Gastroesophageal sphincter (tissue), 4 donors: ENCODE measurements around the gene XAB2. TPM values are rescaled to one million over a fixed set of nuclear protein-coding genes. Genes with fewer than 3 reads are reported as not detected.

Experiments
- ATAC-seq: fragments of 150-250 bp; one replicate; pipeline ENCODE4 v1.9.1; 2016; ENCODE audit warnings: mild to moderate bottlenecking, moderate library complexity
- H3K27ac ChIP-seq, 4 donors: fragments of 200-600 bp; sonication (generic) in 3 of 4; 1 replicate in 3 of 4; 2 replicates in 1 of 4; pipeline ENCODE4 v1.5.1; 2016 to 2019
- H3K27me3 ChIP-seq: fragments of 200-600 bp; sonication (generic); one replicate; pipeline ENCODE4 v1.5.1; 2019
- H3K36me3 ChIP-seq, 2 donors: fragments of 200-600 bp; sonication (generic); one replicate each; pipeline ENCODE4 v1.5.1; 2019; ENCODE audit warnings: control low read depth in 1 of 2
- H3K4me1 ChIP-seq, 3 donors: fragments of 200-600 bp; sonication (generic); 1 replicate in 2 of 3; 2 replicates in 1 of 3; pipeline ENCODE4 v1.5.1; 2016 to 2019; ENCODE audit warnings: control low read depth in 2 of 3
- H3K4me3 ChIP-seq, 2 donors: fragments of 200-600 bp; sonication (generic); one replicate each; pipeline ENCODE4 v1.5.1; 2019; ENCODE audit warnings: mild to moderate bottlenecking in 1 of 2, moderate library complexity in 1 of 2
- H3K9me3 ChIP-seq, 3 donors: fragments of 200-600 bp; sonication (generic); one replicate each; pipeline ENCODE4 v1.5.1; 2017 to 2019; ENCODE audit warnings: control low read depth in 2 of 3
- CTCF ChIP-seq, 4 experiments: fragments of 200-600 bp in 2 of 4; fragments of 450-650 bp in 2 of 4; sonication (generic) in 1 of 4; IDR thresholded peaks; one replicate each; pipeline ENCODE4 v1.5.1; 2017 to 2019; ENCODE audit warnings: antibody characterized with exemption in 4 of 4, mild to moderate bottlenecking in 2 of 4, moderate library complexity in 2 of 4
- EP300 ChIP-seq: sonication (generic); formaldehyde crosslinking; IDR thresholded peaks from one replicate; pipeline ENCODE4 v1.6.1; 2017; ENCODE audit warnings: antibody characterized with exemption, mild to moderate bottlenecking
- POLR2A ChIP-seq, 2 donors: fragments of 450-650 bp; IDR thresholded peaks; one replicate each; pipeline ENCODE4 v1.6.1; 2017; ENCODE audit warnings: antibody characterized with exemption in 2 of 2, mild to moderate bottlenecking in 2 of 2, moderate library complexity in 1 of 2
- POLR2AphosphoS5 ChIP-seq: sonication (generic); formaldehyde crosslinking; IDR thresholded peaks from one replicate; pipeline ENCODE4 v1.6.1; 2017; ENCODE audit warnings: antibody characterized with exemption
- WGBS, 2 donors: methylation state at CpG; one replicate each; pipeline ENCODE4 v1.1.5; 2018; ENCODE audit warnings: low coverage in 1 of 2; 5-methylcytosine and 5-hydroxymethylcytosine counted together
- total RNA-seq, 4 donors: library from RNA; depleted of rRNA; stranded (reverse); fragments of >200 nt; gene quantifications; one replicate each; pipeline ENCODE4 v1.1.0, GENCODE V29; 2016

The XAB2 gene
- total RNA-seq, 4 donors from 2014 or later = 36.7 to 50.6 (median 42.5) TPM

GRCh38 chr19:7622933-7623685 is 6.2 kb downstream of the XAB2 start:
- no peak overlapping the region for H3K27ac ChIP-seq
- TF ChIP-seq POLR2A (IDR thresholded peaks at IDR 0.05) (no peak), CTCF (IDR thresholded peaks at IDR 0.05) (no peak), EP300 (no peak), POLR2AphosphoS5 (no peak)
- H3K9me3 ChIP-seq = no peaks in the 10 kb centered on the region
- 67% methylated on average over 2 to 4 of the region's 16 CpGs for WGBS, 2 donors
- H3K27me3 ChIP-seq = no peaks in the 10 kb centered on the region
- peaks cover 0 to 97% of the 10 kb centered on the region in 2 donors for H3K36me3 ChIP-seq
- peaks cover 0 to 21% (median 6%) of the 10 kb centered on the region in 3 donors for H3K4me1 ChIP-seq
- ATAC-seq = no peak
- no peak overlapping the region for H3K4me3 ChIP-seq

GRCh38 chr19:7620442-7621412 is 8.6 kb downstream of the XAB2 start:
- TF ChIP-seq CTCF (IDR thresholded peaks at IDR 0.05) (no peak), POLR2AphosphoS5 (no peak), EP300 (no peak), POLR2A (IDR thresholded peaks at IDR 0.05) (no peak)
- Histone ChIP-seq H3K27ac (no peak overlapping the region), H3K4me1 (no peaks in the 10 kb centered on the region), H3K4me3 (no peak overlapping the region), H3K36me3 (peaks cover 0 to 88% of the 10 kb centered on the region in 2 donors), H3K27me3 (no peaks in the 10 kb centered on the region), H3K9me3 (no peaks in the 10 kb centered on the region)
- ATAC-seq = no peak
- WGBS, 2 donors = 87% methylated on average over 6 of the region's 57 CpGs; no CpG with 5 or more reads in 1 of the 2 donors

GRCh38 chr19:7619671-7620441 is 9.5 kb downstream of the XAB2 start:
- H3K27ac ChIP-seq = no peak overlapping the region
- H3K4me1 ChIP-seq = no peaks in the 10 kb centered on the region
- H3K27me3 ChIP-seq = no peaks in the 10 kb centered on the region
- peaks cover 0 to 79% of the 10 kb centered on the region in 2 donors for H3K36me3 ChIP-seq
- no peak overlapping the region for H3K4me3 ChIP-seq
- ATAC-seq = no peak
- WGBS, 2 donors = 90 to 97% methylated on average over 2 to 6 of the region's 48 CpGs
- no peak for TF ChIP-seq POLR2A (IDR thresholded peaks at IDR 0.05)
- no peaks in the 10 kb centered on the region for H3K9me3 ChIP-seq

GRCh38 chr19:7618771-7619510 is 10.4 kb downstream of the XAB2 start:
- WGBS, 2 donors = 60 to 69% methylated on average over 1 to 3 of the region's 21 CpGs

More at GRCh38 chr19:7618771-7619510, 10.4 kb downstream of the XAB2 start:
- Histone ChIP-seq H3K27ac (no peak overlapping the region), H3K9me3 (no peaks in the 10 kb centered on the region), H3K4me1 (no peaks in the 10 kb centered on the region), H3K27me3 (no peaks in the 10 kb centered on the region), H3K4me3 (no peak overlapping the region), H3K36me3 (peaks cover 0 to 70% of the 10 kb centered on the region in 2 donors)
- TF ChIP-seq POLR2AphosphoS5 = no peak
- no peak for TF ChIP-seq CTCF (IDR thresholded peaks at IDR 0.05)
- TF ChIP-seq EP300 = no peak
- no peak for TF ChIP-seq POLR2A (IDR thresholded peaks at IDR 0.05)
- ATAC-seq = no peak
